WERI-Rb-1 (cell line): ENCODE measurements around the gene TTC19.

ENCODE experiments used
- DNase-seq: peaks from one replicate; pipeline ENCODE4 v3.0.0-alpha.2; 2020
- H3K27ac ChIP-seq: fragments of 250-450 bp; sonication (Bioruptor Pico); 2 replicates; pipeline ENCODE4 v1.5.1; 2020; ENCODE audit warnings: mild to moderate bottlenecking, moderate library complexity
- H3K27me3 ChIP-seq: fragments of 250-450 bp; sonication (Bioruptor Pico); 2 replicates; pipeline ENCODE4 v1.5.1; 2021; ENCODE audit warnings: mild to moderate bottlenecking, low read depth, moderate library complexity; ENCODE audit not compliant: insufficient read depth, severe bottlenecking
- H3K36me3 ChIP-seq: fragments of 250-450 bp; sonication (Bioruptor Pico); 2 replicates; pipeline ENCODE4 v1.5.1; 2020; ENCODE audit warnings: mild to moderate bottlenecking, moderate library complexity
- H3K4me3 ChIP-seq: 2 replicates; pipeline ENCODE4 v1.5.1; 2011; ENCODE audit warnings: low read depth, mild to moderate bottlenecking, control low read depth, low read length
- H3K9me3 ChIP-seq: fragments of 250-450 bp; sonication (Bioruptor Pico); 2 replicates; pipeline ENCODE4 v1.5.1; 2021; ENCODE audit warnings: mild to moderate bottlenecking, moderate library complexity; ENCODE audit not compliant: severe bottlenecking
- TF ChIP-seq, protein P1 (sequence below): IDR thresholded peaks from 2 replicates; pipeline ENCODE4 v1.5.1; 2011; ENCODE audit warnings: low read depth, mild to moderate bottlenecking, control low read depth, inconsistent platforms, low read length

TTC19 gene

GRCh38 chr17:15965528-15965927 is 34.1 kb upstream of the TTC19 start:
- no peaks in the 10 kb centered on the region for H3K9me3 ChIP-seq
- no peak overlapping the region for H3K4me3 ChIP-seq
- peak overlapping the region; percentile 38 for H3K27ac ChIP-seq
- no peak for DNase-seq
- TF ChIP-seq, protein P1, sequence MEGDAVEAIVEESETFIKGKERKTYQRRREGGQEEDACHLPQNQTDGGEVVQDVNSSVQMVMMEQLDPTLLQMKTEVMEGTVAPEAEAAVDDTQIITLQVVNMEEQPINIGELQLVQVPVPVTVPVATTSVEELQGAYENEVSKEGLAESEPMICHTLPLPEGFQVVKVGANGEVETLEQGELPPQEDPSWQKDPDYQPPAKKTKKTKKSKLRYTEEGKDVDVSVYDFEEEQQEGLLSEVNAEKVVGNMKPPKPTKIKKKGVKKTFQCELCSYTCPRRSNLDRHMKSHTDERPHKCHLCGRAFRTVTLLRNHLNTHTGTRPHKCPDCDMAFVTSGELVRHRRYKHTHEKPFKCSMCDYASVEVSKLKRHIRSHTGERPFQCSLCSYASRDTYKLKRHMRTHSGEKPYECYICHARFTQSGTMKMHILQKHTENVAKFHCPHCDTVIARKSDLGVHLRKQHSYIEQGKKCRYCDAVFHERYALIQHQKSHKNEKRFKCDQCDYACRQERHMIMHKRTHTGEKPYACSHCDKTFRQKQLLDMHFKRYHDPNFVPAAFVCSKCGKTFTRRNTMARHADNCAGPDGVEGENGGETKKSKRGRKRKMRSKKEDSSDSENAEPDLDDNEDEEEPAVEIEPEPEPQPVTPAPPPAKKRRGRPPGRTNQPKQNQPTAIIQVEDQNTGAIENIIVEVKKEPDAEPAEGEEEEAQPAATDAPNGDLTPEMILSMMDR, result no peak
- H3K36me3 ChIP-seq, result peaks cover 7% of the 10 kb centered on the region
- no peaks in the 10 kb centered on the region for H3K27me3 ChIP-seq

- peak; percentile 65 for DNase-seq
- H3K27ac ChIP-seq, result peak overlapping the region; percentile 38
- peaks cover 11% of the 10 kb centered on the region for H3K36me3 ChIP-seq
- H3K27me3 ChIP-seq, result no peaks in the 10 kb centered on the region
- H3K9me3 ChIP-seq, result no peaks in the 10 kb centered on the region
- TF ChIP-seq, protein P1, result no peak
- no peak overlapping the region for H3K4me3 ChIP-seq
These were observed 33.3 kb upstream of the TTC19 start for GRCh38 chr17:15966183-15966878.

GRCh38 chr17:15966879-15967248 is 32.8 kb upstream of the TTC19 start:
- no peak for DNase-seq

DNA sequence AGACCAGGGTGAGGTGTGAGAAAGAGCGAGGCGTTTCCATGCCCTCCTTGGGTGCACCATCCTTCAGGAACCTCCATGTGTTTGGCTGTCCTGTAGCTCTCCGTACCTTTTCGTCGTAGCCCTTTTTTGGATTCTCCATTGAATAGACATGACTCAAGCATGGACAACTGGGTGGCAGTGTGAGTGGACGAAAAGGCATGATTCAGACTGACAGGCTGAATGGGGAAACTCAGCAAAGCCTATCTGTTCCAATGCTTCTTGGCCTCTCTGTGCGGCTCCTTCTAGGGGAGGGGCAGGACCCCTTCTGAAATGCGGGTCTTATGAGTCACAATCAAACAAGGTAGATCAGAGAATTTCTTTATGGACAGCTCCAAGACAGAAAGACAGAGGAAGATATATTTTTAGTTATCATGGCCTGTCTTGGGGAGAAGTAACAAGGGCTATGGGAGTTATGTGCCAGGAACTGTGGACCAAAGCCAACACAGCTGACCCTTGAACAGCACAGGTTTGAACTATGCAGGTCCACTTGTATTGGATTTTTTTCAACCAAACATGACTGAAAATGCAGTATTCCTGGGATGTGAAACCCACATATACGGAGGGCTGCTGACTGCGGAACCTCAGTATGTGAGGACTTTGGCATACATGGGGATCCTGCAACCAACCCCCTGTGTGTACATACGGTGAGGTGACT is 31.8 kb upstream of the TTC19 start:
- DNase-seq, result no peak
- H3K9me3 ChIP-seq, result no peaks in the 10 kb centered on the region
- H3K36me3 ChIP-seq, result peaks cover 11% of the 10 kb centered on the region
- no peak overlapping the region for H3K4me3 ChIP-seq
- no peak overlapping the region for H3K27ac ChIP-seq
- TF ChIP-seq, protein P1, result no peak
- no peaks in the 10 kb centered on the region for H3K27me3 ChIP-seq

More at GRCh38 chr17:15966879-15967248, 32.8 kb upstream of the TTC19 start:
- TF ChIP-seq, protein P1, result no peak
- Histone ChIP-seq H3K27me3 (no peaks in the 10 kb centered on the region), H3K36me3 (peaks cover 11% of the 10 kb centered on the region), H3K4me3 (no peak overlapping the region), H3K27ac (peak overlapping the region; percentile 38), H3K9me3 (no peaks in the 10 kb centered on the region)

DNA sequence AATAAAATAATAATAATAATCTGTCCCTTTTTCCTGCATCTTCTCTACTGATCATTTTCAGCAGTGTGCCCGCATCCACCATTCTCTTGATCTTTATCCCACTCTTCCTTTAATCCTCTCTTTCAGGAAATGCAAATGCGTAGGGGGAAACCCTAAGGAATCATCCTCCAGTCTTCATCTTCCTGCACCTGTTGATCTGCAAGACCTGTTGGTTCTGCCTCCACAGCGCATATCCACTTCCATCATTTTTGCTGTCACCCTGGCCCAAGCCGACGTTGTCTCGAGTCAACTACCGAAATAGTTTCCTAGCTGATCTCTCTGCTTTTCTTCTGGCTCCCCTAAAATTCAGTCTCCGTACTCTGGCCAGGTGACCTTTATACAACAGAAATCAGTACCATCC is 30.2 kb upstream of the TTC19 start:
- H3K27me3 ChIP-seq, result no peaks in the 10 kb centered on the region
- no peak for DNase-seq
- H3K36me3 ChIP-seq, result peaks cover 11% of the 10 kb centered on the region
- H3K4me3 ChIP-seq, result no peak overlapping the region
- no peak overlapping the region for H3K27ac ChIP-seq
- no peaks in the 10 kb centered on the region for H3K9me3 ChIP-seq
- TF ChIP-seq, protein P1, result no peak

DNA sequence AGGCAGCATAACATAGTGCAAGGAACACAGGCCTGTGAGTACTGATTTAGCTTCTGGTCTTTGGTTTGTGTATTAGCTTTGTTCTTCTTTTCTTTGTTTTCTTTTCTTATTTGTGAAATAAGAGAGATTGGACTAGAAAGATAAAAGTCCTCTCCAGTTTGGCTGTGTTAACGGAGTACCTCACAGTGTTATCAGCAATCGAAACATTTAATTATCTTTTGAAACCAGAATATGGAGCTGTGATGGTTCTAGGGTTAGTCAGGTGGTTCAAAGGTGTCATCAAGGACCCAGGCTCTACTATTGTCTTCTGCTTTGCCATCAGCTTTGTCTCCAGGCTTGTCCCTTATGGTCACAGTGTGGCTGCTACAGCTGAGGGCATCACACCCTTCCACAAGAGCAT is 29.1 kb upstream of the TTC19 start:
- peaks cover 19% of the 10 kb centered on the region for H3K36me3 ChIP-seq
- no peak overlapping the region for H3K27ac ChIP-seq
- H3K27me3 ChIP-seq, result no peaks in the 10 kb centered on the region
- TF ChIP-seq, protein P1, result no peak
- H3K4me3 ChIP-seq, result no peak overlapping the region
- no peak for DNase-seq
- H3K9me3 ChIP-seq, result no peaks in the 10 kb centered on the region
